Measurements from ENCODE around the gene NUDT3.
"Not testable (repeated sequence)": the region's sequence is repeated elsewhere in the genome, so short reads cannot be mapped to it uniquely, and the experiment has no call there.

The NUDT3 gene

GRCh38 chr6:34391786-34392496 lies 528 bp downstream of the NUDT3 start:
- peak; percentile 50 for DNase-seq

DNA sequence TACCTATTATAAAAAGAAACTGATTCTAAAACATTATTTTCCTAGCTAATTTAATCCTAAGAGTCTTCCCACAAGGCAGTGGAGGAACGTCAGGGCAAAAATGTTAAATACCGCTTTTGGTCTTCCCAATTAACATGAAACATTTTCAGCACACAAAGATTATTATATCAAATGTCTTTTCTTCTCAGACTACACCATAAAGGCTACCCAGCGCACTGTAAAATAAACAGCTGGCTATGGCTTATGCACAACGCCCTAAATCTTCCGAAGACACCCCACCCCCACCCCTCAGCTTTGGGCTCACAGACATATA lies 1.0 kb downstream of the NUDT3 start:
- no peak for DNase-seq

- no peak for DNase-seq
Observed at GRCh38 chr6:34390531-34391472, 1.7 kb downstream of the NUDT3 start.

DNA sequence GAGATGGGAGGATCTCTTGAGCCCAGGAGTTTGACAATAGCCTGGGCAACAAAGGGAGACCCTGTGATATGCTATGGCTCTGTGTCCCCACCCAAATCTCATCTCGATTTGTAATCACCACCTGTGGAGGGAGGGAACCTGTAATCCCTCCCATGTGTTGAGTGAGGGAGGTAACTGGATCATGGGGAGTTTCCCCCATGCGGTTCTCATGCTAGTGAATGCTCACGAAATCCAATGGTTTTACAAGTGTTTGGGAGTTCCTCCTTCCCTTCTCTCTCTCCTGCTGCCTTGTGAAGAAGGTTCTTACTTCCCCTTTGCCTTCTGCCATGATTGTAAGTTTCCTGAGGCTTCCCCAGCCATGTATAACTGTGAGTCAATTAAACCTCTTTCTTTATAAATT lies 3.4 kb downstream of the NUDT3 start:
- no peak for DNase-seq

GRCh38 chr6:34388421-34388820 lies 4.0 kb downstream of the NUDT3 start:
- no peak for DNase-seq

- no peak for DNase-seq
Observed at GRCh38 chr6:34386316-34387137, 5.9 kb downstream of the NUDT3 start.

- no peak for DNase-seq
Observed at GRCh38 chr6:34385793-34386195, 6.7 kb downstream of the NUDT3 start.

- no peak for DNase-seq
Observed at GRCh38 chr6:34384321-34385153, 7.9 kb downstream of the NUDT3 start.

DNA sequence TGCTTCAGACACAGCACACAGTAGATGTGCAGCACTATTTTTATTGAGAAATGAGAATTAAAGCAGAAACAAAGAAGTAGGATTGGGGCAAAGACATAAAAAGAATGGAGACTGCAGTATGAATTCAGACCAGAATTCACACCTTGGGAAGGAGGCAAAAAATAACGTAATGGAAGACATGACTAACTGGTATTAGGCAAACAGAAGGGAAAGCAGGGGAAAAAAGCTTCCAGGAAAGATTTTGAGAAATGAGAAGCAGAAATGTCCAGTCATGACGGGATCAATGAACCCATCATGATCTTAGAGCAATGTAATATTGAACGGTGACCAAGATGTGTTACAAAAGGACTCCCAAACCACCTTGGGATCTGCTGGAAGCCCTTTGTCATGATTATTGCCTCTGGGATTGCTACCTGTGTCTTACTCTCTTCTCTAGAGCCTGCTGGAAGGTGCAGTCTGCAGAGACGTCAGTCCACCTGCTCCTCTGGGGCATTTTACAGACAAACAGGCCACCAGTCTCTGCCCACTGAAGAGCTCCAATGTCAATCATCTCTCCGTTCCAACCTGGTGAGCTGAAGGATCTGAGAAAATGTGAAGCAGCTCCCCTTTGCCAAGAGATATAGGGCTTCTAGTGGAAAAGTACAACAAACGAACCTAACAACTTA lies 8.7 kb downstream of the NUDT3 start:
- no peak for DNase-seq

- DNase-seq: no peak
Observed at GRCh38 chr6:34383161-34383631, 9.3 kb downstream of the NUDT3 start.

DNA sequence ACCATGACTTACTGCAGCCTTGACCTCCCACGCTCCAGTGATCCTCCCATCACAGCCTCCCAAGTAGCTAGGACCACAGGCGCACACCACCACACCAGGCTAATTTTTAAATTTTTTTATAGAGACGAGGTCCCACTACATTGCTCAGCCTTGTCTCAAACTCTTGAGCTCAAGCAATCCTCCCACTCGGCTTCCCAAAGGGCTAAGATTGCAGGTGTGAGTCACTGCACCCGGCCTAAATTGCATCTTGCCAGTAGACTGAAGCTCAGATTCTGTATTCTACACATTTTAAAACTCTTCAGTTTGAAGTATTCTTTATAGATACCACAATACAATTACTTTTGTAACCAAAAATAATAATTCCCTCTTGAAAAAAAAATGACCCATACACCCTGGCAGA lies 11.4 kb downstream of the NUDT3 start:
- no peak for DNase-seq

DNA sequence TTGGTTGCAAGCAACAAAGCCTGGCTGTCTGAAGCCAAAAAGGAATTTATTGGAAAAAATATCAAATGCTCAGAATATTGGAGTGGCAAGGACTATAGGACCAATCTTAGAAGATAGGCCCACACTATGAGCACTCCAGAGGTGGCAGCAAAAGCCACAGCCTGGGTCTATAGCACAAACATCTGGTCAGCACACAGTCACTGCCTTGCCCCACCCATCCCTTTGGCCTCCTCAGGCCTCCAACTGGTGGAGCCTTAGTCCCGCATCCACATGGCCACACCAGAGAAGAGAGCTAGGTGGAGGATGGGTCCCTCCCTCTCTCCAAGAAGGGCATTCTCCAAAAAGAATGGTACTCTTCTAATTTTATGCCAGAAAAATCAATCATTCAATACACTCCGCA lies 14.0 kb downstream of the NUDT3 start:
- DNase-seq: no peak

DNA sequence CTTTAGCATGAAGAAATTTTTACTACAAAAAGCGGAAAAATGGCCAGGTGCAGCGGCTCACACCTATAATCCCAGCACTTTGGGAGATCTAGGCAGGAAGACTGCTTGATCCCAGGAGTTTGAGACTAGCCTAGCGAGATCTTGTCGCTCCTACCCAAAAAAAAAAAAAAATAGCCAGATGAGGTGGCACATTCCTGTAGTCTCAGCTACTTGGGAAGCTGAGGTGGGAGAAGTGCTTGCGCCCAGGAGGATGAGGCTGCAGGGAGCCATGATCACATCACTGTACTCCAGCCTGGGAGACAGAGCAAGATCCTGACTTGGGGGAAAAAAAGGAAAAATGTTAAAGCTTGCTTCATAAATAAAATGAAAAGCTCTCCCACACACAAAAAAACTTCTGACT lies 14.5 kb downstream of the NUDT3 start:
- DNase-seq: no peak

DNA sequence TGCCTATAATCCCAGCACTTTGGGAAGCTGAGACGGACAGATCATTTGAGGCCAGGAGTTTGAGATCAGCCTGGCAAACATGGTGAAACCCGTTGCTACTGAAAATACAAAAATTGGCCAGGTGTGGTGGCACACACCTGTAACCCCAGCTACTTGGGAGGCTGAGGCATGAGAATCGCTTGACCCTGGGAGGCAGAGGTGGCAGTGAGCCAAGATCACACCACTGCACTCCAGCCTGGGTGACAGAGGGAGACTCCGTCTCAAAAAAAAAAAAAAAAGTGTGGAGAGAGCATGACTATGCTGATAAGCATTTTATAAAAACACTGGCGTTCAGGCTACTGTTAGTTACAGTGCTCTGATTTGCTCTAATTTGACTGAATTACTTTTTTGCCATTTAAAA lies 14.9 kb downstream of the NUDT3 start:
- not testable (repeated sequence) for DNase-seq

- no peak for DNase-seq
Observed at GRCh38 chr6:34375833-34376232, 16.6 kb downstream of the NUDT3 start.

GRCh38 chr6:34374508-34374907 lies 18.0 kb downstream of the NUDT3 start:
- no peak for DNase-seq

- DNase-seq: no peak
Observed at GRCh38 chr6:34374069-34374468, 18.4 kb downstream of the NUDT3 start.

DNA sequence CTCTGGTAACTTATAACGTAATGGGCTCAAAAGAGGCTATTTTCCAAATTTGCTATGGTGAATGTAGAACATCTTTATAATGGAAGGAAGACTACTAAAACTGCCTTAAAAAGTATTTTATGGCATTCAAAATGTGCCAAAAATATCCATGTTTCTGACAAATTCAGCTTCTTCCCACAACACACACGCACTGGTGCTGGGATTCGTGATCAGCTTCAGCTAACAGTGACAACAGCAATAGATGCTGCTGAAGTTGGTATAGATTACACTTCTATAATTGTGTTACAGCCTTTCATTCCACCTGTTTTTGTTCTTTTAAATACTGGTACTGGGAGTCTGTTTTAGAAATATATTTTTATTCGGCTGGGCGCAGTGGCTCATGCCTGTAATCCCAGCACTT lies 19.0 kb downstream of the NUDT3 start:
- no peak for DNase-seq

DNA sequence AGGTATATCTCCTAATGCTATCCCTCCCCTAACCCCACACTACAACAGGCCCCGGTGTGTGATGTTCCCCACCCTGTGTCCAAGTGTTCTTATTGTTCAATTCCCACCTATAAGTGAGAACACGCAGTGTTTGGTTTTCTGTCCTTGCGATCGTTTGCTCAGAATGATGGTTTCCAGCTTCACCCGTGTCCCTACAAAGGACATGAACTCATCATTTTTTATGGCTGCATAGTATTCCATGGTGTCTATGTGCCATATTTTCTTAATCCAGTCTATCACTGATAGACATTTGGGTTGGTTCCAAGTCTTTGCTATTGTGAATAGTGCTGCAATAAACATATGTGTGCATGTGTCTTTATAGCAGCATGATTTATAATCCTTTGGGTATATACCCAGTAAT lies 20.6 kb downstream of the NUDT3 start:
- DNase-seq: not testable (repeated sequence)

- DNase-seq: no peak
Observed at GRCh38 chr6:34370361-34370760, 22.1 kb downstream of the NUDT3 start.

DNA sequence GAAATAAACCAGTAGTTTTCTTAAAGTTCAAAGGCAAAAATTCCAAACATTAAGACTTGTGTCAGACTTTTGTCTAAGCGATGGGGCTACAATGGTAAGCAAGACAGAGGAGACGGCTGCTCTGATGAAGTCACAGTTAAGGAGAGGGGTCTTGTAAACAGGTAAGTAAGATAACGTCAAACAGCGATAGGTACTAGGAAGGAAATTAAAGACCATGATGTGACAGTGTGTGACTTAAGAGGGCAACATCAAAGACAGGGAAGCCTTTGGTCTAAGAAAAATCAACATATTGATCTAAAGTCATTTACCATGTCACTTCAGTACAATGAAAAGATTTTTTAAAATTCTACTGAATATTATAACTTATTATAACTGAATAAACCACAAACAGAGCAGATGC lies 23.1 kb downstream of the NUDT3 start:
- DNase-seq: no peak

DNA sequence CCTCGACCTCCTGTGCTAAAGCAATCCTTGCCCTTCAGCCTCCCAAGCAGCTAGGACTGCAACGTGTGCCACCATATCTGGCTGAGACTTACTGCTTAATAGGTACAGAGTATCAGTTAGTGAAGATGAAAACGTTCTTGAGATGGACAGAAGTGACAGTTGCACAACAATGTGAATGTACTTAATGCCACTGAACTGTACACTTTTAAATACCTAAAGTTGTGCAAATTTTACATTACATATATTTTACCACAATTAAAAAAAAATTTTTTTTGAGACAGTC lies 25.9 kb downstream of the NUDT3 start:
- DNase-seq: no peak
